ENCODE measurements around the gene PTGER3. TPM values are rescaled to one million over a fixed set of nuclear protein-coding genes. Genes with fewer than 3 reads are reported as not detected.

Gene PTGER3
- total RNA-seq, 1 experiment from 2014 or later = 0.08 TPM

- ChIA-PET POLR2A (no interaction called here), CTCF (no interaction called here)
- BruUV-seq (replicated peaks) = no TSS peak
- DNase-seq (ENCODE audit: low read depth, low spot score) (no peak), ATAC-seq (no peak)
- H3K9me3 ChIP-seq (ENCODE audit: control insufficient read depth, insufficient read depth, low read depth, low read length) = no peaks in the 10 kb centered on the region
- H3K27ac ChIP-seq (ENCODE audit: low read length) = no peak overlapping the region
- TF ChIP-seq SIN3A (IDR thresholded peaks at IDR 0.05; ENCODE audit: borderline replicate concordance, insufficient read depth, low read depth, low read length) (no peak), POLR2AphosphoS5 (IDR thresholded peaks at IDR 0.05; ENCODE audit: low read depth, low read length) (no peak), TCF7L2 (IDR thresholded peaks at IDR 0.05; ENCODE audit: low read depth, low read length) (no peak), CTCF (IDR thresholded peaks at IDR 0.05) (no peak), REST (IDR thresholded peaks at IDR 0.05; ENCODE audit: insufficient read depth in 1 of 2, low read depth in 2 of 2, low read length in 1 of 2) (no peak)
- no peaks in the 10 kb centered on the region for H3K36me3 ChIP-seq (ENCODE audit: control insufficient read depth, insufficient read depth, low read length)
- H3K4me1 ChIP-seq (ENCODE audit: control insufficient read depth, insufficient read depth, low read length) = no peaks in the 10 kb centered on the region
- no peak overlapping the region for H3K4me3 ChIP-seq (ENCODE audit: low read depth in 2 of 2, low read length in 2 of 2)
- no peaks in the 10 kb centered on the region for H3K27me3 ChIP-seq (ENCODE audit: control insufficient read depth, insufficient read depth, low read length)
- intact Hi-C loops (cut with micrococcal nuclease; ENCODE audit: unreplicated experiment) = no loop called here
- in situ Hi-C loops (cut with HindIII; ENCODE audit: low pct_unique_long_range_greater_than_20kb, low sequenced_read_pairs) = no loop called here
Measured at GRCh38 chr1:70963374-70963773, 84.2 kb downstream of the PTGER3 start.

GRCh38 chr1:70961374-70961975 is 86.1 kb downstream of the PTGER3 start:
- BruUV-seq (replicated peaks) = no TSS peak
- ATAC-seq = no peak
- H3K4me3 ChIP-seq (ENCODE audit: low read depth in 2 of 2, low read length in 2 of 2) = no peak overlapping the region
- H3K36me3 ChIP-seq (ENCODE audit: control insufficient read depth, insufficient read depth, low read length) = no peaks in the 10 kb centered on the region
- CTCF ChIA-PET = no interaction called here
- intact Hi-C loops (cut with micrococcal nuclease; ENCODE audit: unreplicated experiment) (no loop called here), in situ Hi-C loops (cut with HindIII; ENCODE audit: low pct_unique_long_range_greater_than_20kb, low sequenced_read_pairs) (no loop called here)
- no peaks in the 10 kb centered on the region for H3K9me3 ChIP-seq (ENCODE audit: control insufficient read depth, insufficient read depth, low read depth, low read length)
- H3K27me3 ChIP-seq (ENCODE audit: control insufficient read depth, insufficient read depth, low read length) = no peaks in the 10 kb centered on the region
- H3K27ac ChIP-seq (ENCODE audit: low read length) = no peak overlapping the region
- POLR2A ChIA-PET = no interaction called here
- DNase-seq (ENCODE audit: low read depth, low spot score) = no peak
- no peaks in the 10 kb centered on the region for H3K4me1 ChIP-seq (ENCODE audit: control insufficient read depth, insufficient read depth, low read length)
- TF ChIP-seq REST (IDR thresholded peaks at IDR 0.05; ENCODE audit: insufficient read depth in 1 of 2, low read depth in 2 of 2, low read length in 1 of 2) (no peak), CTCF (IDR thresholded peaks at IDR 0.05) (no peak), TCF7L2 (IDR thresholded peaks at IDR 0.05; ENCODE audit: low read depth, low read length) (no peak), SIN3A (IDR thresholded peaks at IDR 0.05; ENCODE audit: borderline replicate concordance, insufficient read depth, low read depth, low read length) (no peak)

Data from Panc1 (cell line).